GM18907 (cell line): ENCODE measurements around the gene SNTA1.
A peak's percentile ranks its signal among the peaks of the same experiment; 100 is the strongest.
"Not testable (repeated sequence)": the region's sequence is repeated elsewhere in the genome, so short reads cannot be mapped to it uniquely, and the experiment has no call there.

ENCODE experiments used
- ATAC-seq: cut with Tn5 transposase; IDR thresholded peaks from one replicate; pipeline ENCODE4 v1.9.1; 2021; ENCODE audit warnings: mild to moderate bottlenecking, moderate library complexity; ENCODE audit not compliant: unreplicated experiment

The SNTA1 gene

DNA sequence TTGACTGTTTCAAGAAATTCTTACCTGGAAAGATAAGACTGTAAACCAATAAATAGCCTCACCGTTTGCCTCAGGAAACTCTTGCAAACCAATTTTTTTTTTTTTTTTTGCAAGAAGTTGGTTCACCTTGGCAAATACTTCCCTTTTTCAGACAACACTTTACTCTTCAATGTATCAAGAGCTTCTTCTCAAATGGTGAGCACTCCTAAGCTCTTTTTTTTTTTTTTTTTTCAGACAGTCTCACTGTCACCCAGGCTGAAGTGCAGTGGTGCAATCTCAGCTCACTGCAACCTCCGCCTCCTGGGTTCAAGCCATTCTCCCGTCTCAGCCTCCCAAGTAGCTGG is 22.7 kb upstream of the SNTA1 start:
- ATAC-seq, result no peak

- no peak for ATAC-seq
Observed at GRCh38 chr20:33465481-33466302, 22.1 kb upstream of the SNTA1 start.

- not testable (repeated sequence) for ATAC-seq
Observed at GRCh38 chr20:33464759-33465158, 21.2 kb upstream of the SNTA1 start.

DNA sequence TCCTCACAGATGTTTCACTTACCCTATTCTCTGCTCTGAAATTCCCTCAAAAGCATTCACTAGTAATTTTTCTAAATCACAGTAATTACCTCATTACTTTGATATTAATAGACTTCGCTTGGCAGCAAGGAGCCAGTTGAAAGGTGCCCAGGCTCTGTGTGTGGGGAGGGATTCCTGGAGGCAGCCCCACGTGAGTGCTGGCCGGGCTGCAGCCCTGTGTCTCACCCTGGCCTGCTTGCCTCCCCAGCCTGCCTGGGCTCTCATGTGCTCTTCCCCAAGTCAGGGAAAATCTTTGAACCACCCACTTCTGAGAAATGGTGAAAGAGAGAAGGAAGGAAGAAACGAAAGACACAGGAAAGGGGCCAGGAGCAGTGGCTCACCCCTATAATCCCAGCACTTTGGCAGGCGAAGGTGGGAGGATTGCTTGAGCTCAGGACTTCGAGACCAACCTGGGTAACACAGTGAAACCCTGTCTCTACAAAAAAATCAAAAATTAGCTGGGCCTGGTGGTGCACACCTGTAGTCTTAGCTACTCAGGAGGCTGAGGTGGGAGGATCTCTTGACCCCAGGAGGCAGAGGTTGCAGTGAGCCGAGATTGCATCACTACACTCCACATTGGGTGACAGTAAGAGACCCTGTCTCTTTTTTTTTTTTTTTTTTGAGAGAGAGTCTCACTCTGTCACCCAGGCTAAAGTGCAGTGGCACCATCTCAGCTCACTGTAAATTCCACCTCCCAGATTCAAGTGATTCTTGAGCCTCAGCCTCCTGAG is 20.0 kb upstream of the SNTA1 start:
- no peak for ATAC-seq

- no peak for ATAC-seq
Observed at GRCh38 chr20:33460711-33461110, 17.1 kb upstream of the SNTA1 start.

DNA sequence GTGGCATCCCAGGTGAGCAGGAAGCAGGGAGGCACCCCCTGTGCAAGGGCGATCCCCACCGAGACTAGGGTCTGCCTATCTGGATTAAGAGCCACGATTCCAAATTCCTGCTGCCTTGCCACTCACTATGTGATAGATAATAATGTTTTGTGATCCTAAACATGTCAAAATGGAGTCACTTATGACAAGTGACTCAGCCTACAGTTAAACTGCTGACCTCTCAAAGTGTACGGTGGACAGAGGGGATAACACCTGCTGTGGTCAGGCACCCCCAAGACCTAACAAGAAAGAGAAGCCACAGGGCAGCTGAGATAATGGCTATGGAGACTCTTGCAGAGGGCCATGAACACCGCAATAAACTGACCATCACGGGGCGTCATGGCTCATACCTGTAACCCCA is 16.0 kb upstream of the SNTA1 start:
- no peak for ATAC-seq

GRCh38 chr20:33456916-33457642 is 13.5 kb upstream of the SNTA1 start:
- peak; percentile 61 for ATAC-seq

GRCh38 chr20:33450867-33451266 is 7.3 kb upstream of the SNTA1 start:
- ATAC-seq, result no peak

DNA sequence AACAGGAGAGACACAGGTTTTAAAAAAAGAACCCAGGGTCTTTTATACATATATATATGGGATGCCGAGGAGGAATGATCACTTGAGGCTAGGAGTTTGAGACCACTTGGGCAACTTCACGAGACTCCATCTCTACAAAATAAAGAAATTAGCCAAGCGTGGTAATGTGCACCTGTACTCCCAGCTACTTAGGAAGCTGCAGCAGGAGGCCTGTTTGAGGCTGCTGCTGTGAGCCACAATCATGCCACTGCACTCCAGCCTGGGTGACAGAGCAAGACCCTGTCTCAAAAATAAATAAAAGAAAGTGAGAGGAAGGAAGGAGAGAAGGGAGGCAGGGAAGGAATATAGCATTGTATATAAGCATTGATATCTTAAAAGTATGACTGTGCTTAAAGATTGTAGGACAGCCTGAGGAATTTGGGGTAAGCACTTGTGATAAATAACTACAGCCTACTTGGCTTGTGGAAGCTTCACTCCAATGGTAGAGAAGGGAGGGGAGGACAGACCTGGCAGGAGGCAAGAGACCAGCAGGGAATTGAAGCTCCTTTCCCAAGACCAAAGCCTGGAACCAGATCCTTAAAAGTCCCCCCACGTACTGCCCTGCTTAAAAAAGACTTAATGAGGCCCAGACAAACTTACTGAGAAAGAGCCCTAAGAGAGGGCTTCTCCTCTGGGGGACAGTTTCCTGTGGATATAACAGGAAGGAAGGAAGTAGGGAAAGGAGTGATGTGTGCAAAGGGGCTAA is 2.5 kb upstream of the SNTA1 start:
- no peak for ATAC-seq

GRCh38 chr20:33444797-33445560 is 1.4 kb upstream of the SNTA1 start:
- no peak for ATAC-seq

GRCh38 chr20:33443006-33443511 is 504 bp downstream of the SNTA1 start:
- peak; percentile 15 for ATAC-seq

DNA sequence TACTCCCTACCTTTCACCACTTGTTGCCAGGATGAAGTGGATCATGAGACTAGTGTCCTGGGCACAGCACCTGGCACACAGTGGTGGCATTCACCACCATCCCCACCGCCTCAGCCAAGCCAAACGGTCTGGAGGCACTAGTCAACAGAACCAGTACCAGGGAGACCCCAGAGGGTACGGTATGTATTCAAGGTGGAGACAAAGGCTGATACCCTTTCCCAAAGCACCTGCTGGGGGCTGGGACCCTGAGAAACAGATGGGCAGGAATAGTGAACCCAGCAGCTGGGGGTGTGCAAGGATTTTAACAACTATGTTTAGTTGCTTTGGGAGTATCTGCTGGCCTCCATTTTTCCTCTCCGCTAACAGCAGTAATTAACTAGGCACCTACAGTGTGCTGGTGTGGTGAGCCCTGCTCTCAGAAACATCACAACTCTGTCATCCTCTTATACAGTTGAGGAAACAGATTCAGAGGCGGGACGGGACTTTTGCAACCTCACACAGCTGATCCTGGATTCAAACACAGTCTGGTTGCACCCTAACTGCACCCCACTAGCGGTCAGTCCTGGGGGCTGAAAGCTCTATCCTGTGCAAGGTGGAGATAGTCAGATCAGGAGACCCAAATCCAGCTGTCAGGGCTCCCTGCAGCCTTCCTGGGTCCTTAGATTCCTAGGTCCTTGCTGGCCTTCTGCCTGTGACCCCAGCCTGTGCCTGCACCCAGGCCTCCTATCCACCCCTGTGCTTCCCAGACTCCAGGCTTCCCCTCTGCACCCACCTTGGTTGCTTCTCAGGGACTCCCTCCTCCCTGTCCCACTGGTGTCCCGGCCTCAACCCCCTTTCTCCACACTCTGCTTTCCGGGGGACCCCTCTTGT is 1.2 kb downstream of the SNTA1 start:
- no peak for ATAC-seq

- ATAC-seq, result no peak
Observed at GRCh38 chr20:33441142-33441955, 2.2 kb downstream of the SNTA1 start.

- not testable (repeated sequence) for ATAC-seq
Observed at GRCh38 chr20:33440562-33440961, 3.0 kb downstream of the SNTA1 start.

GRCh38 chr20:33438481-33438880 is 5.1 kb downstream of the SNTA1 start:
- ATAC-seq, result no peak

DNA sequence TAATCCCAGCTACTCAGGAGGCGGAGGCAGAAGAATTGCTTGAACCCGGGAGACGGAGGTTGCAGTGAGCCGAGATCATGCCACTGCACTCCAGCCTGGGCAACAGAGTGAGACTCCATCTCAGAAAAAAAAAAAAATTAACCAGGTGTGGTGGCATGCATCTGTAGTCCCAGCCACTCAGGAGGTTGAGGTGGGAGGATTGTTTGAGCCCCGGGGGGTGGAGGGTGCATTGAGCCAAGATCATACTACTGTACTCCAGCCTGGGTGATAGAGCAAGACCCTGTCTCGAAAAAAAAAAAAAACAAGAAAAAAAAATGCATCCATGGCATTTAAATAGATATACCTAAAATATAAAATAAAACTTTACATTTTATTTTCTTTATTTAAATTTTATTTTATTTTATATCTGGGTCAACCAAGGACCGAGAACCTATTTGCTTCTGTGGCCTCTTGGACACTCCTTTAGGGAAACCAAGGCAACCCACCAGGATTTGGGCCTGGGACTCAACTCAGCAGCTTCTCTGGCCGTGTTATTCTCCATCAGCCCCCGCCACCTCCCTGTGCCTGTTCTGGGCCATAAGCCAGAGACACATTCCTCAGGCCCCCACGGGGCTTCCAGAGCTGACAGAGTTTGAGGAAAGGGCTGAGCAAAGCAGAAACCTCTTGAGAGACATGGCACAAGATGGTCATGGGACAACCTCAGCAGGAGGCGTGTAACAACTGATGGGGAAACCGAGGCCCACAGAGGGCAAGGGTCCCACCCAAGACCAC is 6.2 kb downstream of the SNTA1 start:
- no peak for ATAC-seq

GRCh38 chr20:33434434-33434833 is 9.1 kb downstream of the SNTA1 start:
- no peak for ATAC-seq
